SK-N-MC (cell line): ENCODE results near the gene WNT5A.

Experiments used
- DNase-seq: peaks from one replicate; pipeline ENCODE4 v3.0.0-alpha.2; 2011; ENCODE audit warnings: low read depth, low spot score
- H3K27ac ChIP-seq: fragments of 200-600 bp; sonication (generic); 2 replicates; pipeline ENCODE4 v1.5.1; 2016; ENCODE audit warnings: mixed run types
- H3K36me3 ChIP-seq: fragments of 200-600 bp; sonication (generic); 2 replicates; pipeline ENCODE4 v1.6.1; 2017; ENCODE audit warnings: antibody characterized with exemption, low read length, mixed read lengths; ENCODE audit not compliant: insufficient read depth
- H3K4me3 ChIP-seq: fragments of 200-600 bp; sonication (generic); 2 replicates; pipeline ENCODE4 v1.5.1; 2016
- H3K9ac ChIP-seq: fragments of 200-600 bp; sonication (generic); 2 replicates; pipeline ENCODE4 v1.8.0; 2017; ENCODE audit warnings: mixed run types, mixed read lengths; ENCODE audit not compliant: insufficient read length
- H3K9me3 ChIP-seq: fragments of 200-600 bp; sonication (generic); 2 replicates; pipeline ENCODE4 v1.6.1; 2017; ENCODE audit warnings: low read depth, mild to moderate bottlenecking, antibody characterized with exemption, low read length, moderate library complexity, mixed read lengths
- EZH2 ChIP-seq: fragments of 200-600 bp; sonication (generic); IDR thresholded peaks from one replicate; pipeline ENCODE4 v1.6.1; 2017; ENCODE audit warnings: antibody characterized with exemption
- FOXP2 ChIP-seq: optimal IDR thresholded peaks from 2 replicates; pipeline ENCODE3; 2011; ENCODE audit warnings: mild to moderate bottlenecking, moderate library complexity; ENCODE audit not compliant: insufficient read depth; ENCODE audit errors: extremely low read length, control extremely low read depth
- POLR2AphosphoS5 ChIP-seq: IDR thresholded peaks from 2 replicates; pipeline ENCODE4 v1.6.1; 2012; ENCODE audit warnings: mild to moderate bottlenecking, low read depth, low read length, borderline replicate concordance

Gene WNT5A

GRCh38 chr3:55469957-55470526 lies 17.1 kb downstream of the WNT5A start:
- Histone ChIP-seq H3K9me3 (no peaks in the 10 kb centered on the region), H3K4me3 (no peak overlapping the region), H3K36me3 (peaks cover 8% of the 10 kb centered on the region; the same call in 1 of the 2 replicates), H3K27ac (no peak overlapping the region), H3K9ac (no peak overlapping the region)
- no peak for DNase-seq
- no peak for TF ChIP-seq FOXP2
- no peak for TF ChIP-seq EZH2
- TF ChIP-seq POLR2AphosphoS5, result no peak

- no peak overlapping the region for H3K4me3 ChIP-seq
- DNase-seq, result no peak
- TF ChIP-seq POLR2AphosphoS5 (no peak), EZH2 (no peak), FOXP2 (no peak)
- H3K27ac ChIP-seq, result no peak overlapping the region
- peaks cover 8% of the 10 kb centered on the region; the same call in 1 of the 2 replicates for H3K36me3 ChIP-seq
- H3K9me3 ChIP-seq, result no peaks in the 10 kb centered on the region
- no peak overlapping the region for H3K9ac ChIP-seq
Measured at GRCh38 chr3:55468251-55468650, 18.9 kb downstream of the WNT5A start.

- Histone ChIP-seq H3K36me3 (peaks cover 7% of the 10 kb centered on the region; the same call in 1 of the 2 replicates), H3K9ac (no peak overlapping the region), H3K4me3 (no peak overlapping the region), H3K27ac (no peak overlapping the region), H3K9me3 (no peaks in the 10 kb centered on the region)
- TF ChIP-seq FOXP2 (no peak), EZH2 (no peak), POLR2AphosphoS5 (no peak)
- no peak for DNase-seq
Measured at GRCh38 chr3:55467099-55467498, 20.0 kb downstream of the WNT5A start.

- no peak overlapping the region for H3K27ac ChIP-seq
- H3K36me3 ChIP-seq, result peaks cover 4% of the 10 kb centered on the region; the same call in 1 of the 2 replicates
- no peak for TF ChIP-seq POLR2AphosphoS5
- TF ChIP-seq FOXP2, result no peak
- no peak for TF ChIP-seq EZH2
- no peak overlapping the region for H3K4me3 ChIP-seq
- H3K9ac ChIP-seq, result no peak overlapping the region
- H3K9me3 ChIP-seq, result no peaks in the 10 kb centered on the region
- DNase-seq, result no peak
Measured at GRCh38 chr3:55466526-55466925, 20.6 kb downstream of the WNT5A start.

GRCh38 chr3:55461896-55462295 lies 25.2 kb downstream of the WNT5A start:
- Histone ChIP-seq H3K9ac (no peak overlapping the region), H3K4me3 (no peak overlapping the region), H3K36me3 (no peaks in the 10 kb centered on the region), H3K27ac (no peak overlapping the region), H3K9me3 (no peaks in the 10 kb centered on the region)
- no peak for TF ChIP-seq FOXP2
- TF ChIP-seq POLR2AphosphoS5, result no peak
- no peak for TF ChIP-seq EZH2
- no peak for DNase-seq

- TF ChIP-seq POLR2AphosphoS5, result no peak
- TF ChIP-seq EZH2, result no peak
- DNase-seq, result no peak
Measured at GRCh38 chr3:55459838-55460237, 27.3 kb downstream of the WNT5A start.

GRCh38 chr3:55458181-55458790 lies 28.8 kb downstream of the WNT5A start:
- H3K4me3 ChIP-seq, result no peak overlapping the region
- no peaks in the 10 kb centered on the region for H3K9me3 ChIP-seq
- no peaks in the 10 kb centered on the region for H3K36me3 ChIP-seq
- no peak overlapping the region for H3K9ac ChIP-seq
- TF ChIP-seq EZH2, result no peak
- TF ChIP-seq POLR2AphosphoS5, result no peak
- TF ChIP-seq FOXP2, result no peak
- no peak for DNase-seq
- no peak overlapping the region for H3K27ac ChIP-seq

More at GRCh38 chr3:55459838-55460237, 27.3 kb downstream of the WNT5A start:
- no peak overlapping the region for H3K27ac ChIP-seq
- no peak overlapping the region for H3K4me3 ChIP-seq
- H3K9me3 ChIP-seq, result no peaks in the 10 kb centered on the region
- H3K36me3 ChIP-seq, result no peaks in the 10 kb centered on the region
- H3K9ac ChIP-seq, result no peak overlapping the region

GRCh38 chr3:55455915-55456314 lies 31.2 kb downstream of the WNT5A start:
- H3K9ac ChIP-seq, result no peak overlapping the region
- H3K9me3 ChIP-seq, result no peaks in the 10 kb centered on the region
- H3K4me3 ChIP-seq, result no peak overlapping the region
- no peak for DNase-seq
- no peaks in the 10 kb centered on the region for H3K36me3 ChIP-seq
- no peak for TF ChIP-seq POLR2AphosphoS5
- TF ChIP-seq EZH2, result no peak
- no peak for TF ChIP-seq FOXP2
- no peak overlapping the region for H3K27ac ChIP-seq

- Histone ChIP-seq H3K36me3 (no peaks in the 10 kb centered on the region), H3K27ac (no peak overlapping the region), H3K9me3 (no peaks in the 10 kb centered on the region), H3K4me3 (no peak overlapping the region), H3K9ac (no peak overlapping the region)
- no peak for DNase-seq
- TF ChIP-seq POLR2AphosphoS5 (no peak), FOXP2 (no peak), EZH2 (no peak)
Measured at GRCh38 chr3:55454611-55455010, 32.5 kb downstream of the WNT5A start.
